Right lobe of liver (tissue), 4 donors: Measurements from ENCODE around the gene DNAL1.

Experiments
- POLR2A ChIP-seq: fragments of 450-650 bp; IDR thresholded peaks from one replicate; pipeline ENCODE4 v1.6.1; 2017; ENCODE audit warnings: antibody characterized with exemption, mild to moderate bottlenecking
- TF ChIP-seq, protein P1 (sequence below), 4 donors: fragments of 200-600 bp in 3 of 4; fragments of 450-650 bp in 1 of 4; IDR thresholded peaks; one replicate each; pipeline versions ENCODE4 v1.5.1 to v1.8.0; 2016 to 2022; ENCODE audit warnings: antibody characterized with exemption in 4 of 4, mild to moderate bottlenecking in 2 of 4
- donor health status: DM: no; HTN: no; CAD: no.
- donor health status: DM: no; HTN: no; CAD: no.
- donor health status: DM: no; HTN: yes; CAD: no.

- TF ChIP-seq, protein P1, sequence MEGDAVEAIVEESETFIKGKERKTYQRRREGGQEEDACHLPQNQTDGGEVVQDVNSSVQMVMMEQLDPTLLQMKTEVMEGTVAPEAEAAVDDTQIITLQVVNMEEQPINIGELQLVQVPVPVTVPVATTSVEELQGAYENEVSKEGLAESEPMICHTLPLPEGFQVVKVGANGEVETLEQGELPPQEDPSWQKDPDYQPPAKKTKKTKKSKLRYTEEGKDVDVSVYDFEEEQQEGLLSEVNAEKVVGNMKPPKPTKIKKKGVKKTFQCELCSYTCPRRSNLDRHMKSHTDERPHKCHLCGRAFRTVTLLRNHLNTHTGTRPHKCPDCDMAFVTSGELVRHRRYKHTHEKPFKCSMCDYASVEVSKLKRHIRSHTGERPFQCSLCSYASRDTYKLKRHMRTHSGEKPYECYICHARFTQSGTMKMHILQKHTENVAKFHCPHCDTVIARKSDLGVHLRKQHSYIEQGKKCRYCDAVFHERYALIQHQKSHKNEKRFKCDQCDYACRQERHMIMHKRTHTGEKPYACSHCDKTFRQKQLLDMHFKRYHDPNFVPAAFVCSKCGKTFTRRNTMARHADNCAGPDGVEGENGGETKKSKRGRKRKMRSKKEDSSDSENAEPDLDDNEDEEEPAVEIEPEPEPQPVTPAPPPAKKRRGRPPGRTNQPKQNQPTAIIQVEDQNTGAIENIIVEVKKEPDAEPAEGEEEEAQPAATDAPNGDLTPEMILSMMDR (IDR thresholded peaks at IDR 0.05), result no peak
- TF ChIP-seq POLR2A, result no peak
Measured at GRCh38 chr14:73606271-73606670, 38.5 kb upstream of the DNAL1 start.
